HEK293 (cell line): ENCODE measurements around the gene PID1.

Experiments used
- SALL2 ChIP-seq: fragments of 450-650 bp; formaldehyde crosslinking; IDR thresholded peaks from 2 replicates; pipeline ENCODE4 v1.5.0; 2017; ENCODE audit warnings: missing biosample characterization, mild to moderate bottlenecking, missing genetic modification characterization, borderline replicate concordance
- SP2 ChIP-seq: fragments of 450-650 bp; formaldehyde crosslinking; IDR thresholded peaks from 2 replicates; pipeline ENCODE4 v1.5.1; 2016; ENCODE audit warnings: missing biosample characterization, missing genetic modification characterization
- TCF7L2 ChIP-seq: IDR thresholded peaks from 2 replicates; pipeline ENCODE4 v1.6.1; 2011; ENCODE audit warnings: low read depth, mild to moderate bottlenecking, inconsistent platforms, low read length, moderate library complexity, borderline replicate concordance
- ZBTB17 ChIP-seq: fragments of 450-650 bp; formaldehyde crosslinking; IDR thresholded peaks from 2 replicates; pipeline ENCODE4 v1.5.1; 2016; ENCODE audit warnings: missing biosample characterization, missing genetic modification characterization
- ZNF133 ChIP-seq: fragments of 450-650 bp; formaldehyde crosslinking; IDR thresholded peaks from 2 replicates; pipeline ENCODE4 v1.5.1; 2016; ENCODE audit warnings: missing biosample characterization, missing genetic modification characterization
- ZNF23 ChIP-seq: fragments of 450-650 bp; formaldehyde crosslinking; IDR thresholded peaks from 2 replicates; pipeline ENCODE4 v1.5.1; 2016; ENCODE audit warnings: missing biosample characterization, missing genetic modification characterization, borderline replicate concordance
- ZNF311 ChIP-seq: fragments of 450-650 bp; formaldehyde crosslinking; IDR thresholded peaks from 2 replicates; pipeline ENCODE4 v1.5.1; 2017; ENCODE audit warnings: missing biosample characterization, missing genetic modification characterization, borderline replicate concordance
- TF ChIP-seq, protein P1 (sequence below): fragments of 450-650 bp; formaldehyde crosslinking; IDR thresholded peaks from 2 replicates; pipeline ENCODE4 v1.5.1; 2016; ENCODE audit warnings: missing biosample characterization, missing genetic modification characterization
- TF ChIP-seq, protein P2 (sequence below): fragments of 450-650 bp; formaldehyde crosslinking; IDR thresholded peaks from 2 replicates; pipeline ENCODE4 v1.5.1; 2016; ENCODE audit warnings: missing biosample characterization, missing genetic modification characterization
- TF ChIP-seq, protein P3 (sequence below): fragments of 450-650 bp; formaldehyde crosslinking; IDR thresholded peaks from 2 replicates; pipeline ENCODE4 v1.5.1; 2016; ENCODE audit warnings: missing biosample characterization, missing genetic modification characterization

DNA sequence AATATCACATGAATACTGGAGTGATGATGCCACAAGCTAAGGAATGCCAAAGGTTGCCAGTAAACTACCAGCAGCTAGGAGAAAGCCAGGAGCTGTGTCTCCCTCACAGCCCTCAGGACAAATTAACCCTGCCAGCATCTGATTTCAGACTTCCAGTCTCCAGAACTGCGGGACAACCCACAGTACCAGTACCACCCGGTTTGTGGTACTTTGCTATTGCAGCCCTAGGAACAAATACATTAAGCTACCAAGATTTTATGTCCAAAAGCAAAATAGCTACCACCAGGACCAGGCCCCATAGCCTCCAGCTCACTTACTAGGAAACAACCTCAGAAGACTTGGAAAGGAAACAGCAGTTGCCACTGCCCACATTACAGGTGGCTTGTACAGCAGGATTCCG is 10.0 kb downstream of the PID1 start:
- no peak for TF ChIP-seq ZNF133 (tag by site-specific recombination)
- no peak for TF ChIP-seq ZNF311 (tag by site-specific recombination)
- TF ChIP-seq, protein P1, sequence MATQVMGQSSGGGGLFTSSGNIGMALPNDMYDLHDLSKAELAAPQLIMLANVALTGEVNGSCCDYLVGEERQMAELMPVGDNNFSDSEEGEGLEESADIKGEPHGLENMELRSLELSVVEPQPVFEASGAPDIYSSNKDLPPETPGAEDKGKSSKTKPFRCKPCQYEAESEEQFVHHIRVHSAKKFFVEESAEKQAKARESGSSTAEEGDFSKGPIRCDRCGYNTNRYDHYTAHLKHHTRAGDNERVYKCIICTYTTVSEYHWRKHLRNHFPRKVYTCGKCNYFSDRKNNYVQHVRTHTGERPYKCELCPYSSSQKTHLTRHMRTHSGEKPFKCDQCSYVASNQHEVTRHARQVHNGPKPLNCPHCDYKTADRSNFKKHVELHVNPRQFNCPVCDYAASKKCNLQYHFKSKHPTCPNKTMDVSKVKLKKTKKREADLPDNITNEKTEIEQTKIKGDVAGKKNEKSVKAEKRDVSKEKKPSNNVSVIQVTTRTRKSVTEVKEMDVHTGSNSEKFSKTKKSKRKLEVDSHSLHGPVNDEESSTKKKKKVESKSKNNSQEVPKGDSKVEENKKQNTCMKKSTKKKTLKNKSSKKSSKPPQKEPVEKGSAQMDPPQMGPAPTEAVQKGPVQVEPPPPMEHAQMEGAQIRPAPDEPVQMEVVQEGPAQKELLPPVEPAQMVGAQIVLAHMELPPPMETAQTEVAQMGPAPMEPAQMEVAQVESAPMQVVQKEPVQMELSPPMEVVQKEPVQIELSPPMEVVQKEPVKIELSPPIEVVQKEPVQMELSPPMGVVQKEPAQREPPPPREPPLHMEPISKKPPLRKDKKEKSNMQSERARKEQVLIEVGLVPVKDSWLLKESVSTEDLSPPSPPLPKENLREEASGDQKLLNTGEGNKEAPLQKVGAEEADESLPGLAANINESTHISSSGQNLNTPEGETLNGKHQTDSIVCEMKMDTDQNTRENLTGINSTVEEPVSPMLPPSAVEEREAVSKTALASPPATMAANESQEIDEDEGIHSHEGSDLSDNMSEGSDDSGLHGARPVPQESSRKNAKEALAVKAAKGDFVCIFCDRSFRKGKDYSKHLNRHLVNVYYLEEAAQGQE (tag by site-specific recombination) = no peak
- TF ChIP-seq, protein P2, sequence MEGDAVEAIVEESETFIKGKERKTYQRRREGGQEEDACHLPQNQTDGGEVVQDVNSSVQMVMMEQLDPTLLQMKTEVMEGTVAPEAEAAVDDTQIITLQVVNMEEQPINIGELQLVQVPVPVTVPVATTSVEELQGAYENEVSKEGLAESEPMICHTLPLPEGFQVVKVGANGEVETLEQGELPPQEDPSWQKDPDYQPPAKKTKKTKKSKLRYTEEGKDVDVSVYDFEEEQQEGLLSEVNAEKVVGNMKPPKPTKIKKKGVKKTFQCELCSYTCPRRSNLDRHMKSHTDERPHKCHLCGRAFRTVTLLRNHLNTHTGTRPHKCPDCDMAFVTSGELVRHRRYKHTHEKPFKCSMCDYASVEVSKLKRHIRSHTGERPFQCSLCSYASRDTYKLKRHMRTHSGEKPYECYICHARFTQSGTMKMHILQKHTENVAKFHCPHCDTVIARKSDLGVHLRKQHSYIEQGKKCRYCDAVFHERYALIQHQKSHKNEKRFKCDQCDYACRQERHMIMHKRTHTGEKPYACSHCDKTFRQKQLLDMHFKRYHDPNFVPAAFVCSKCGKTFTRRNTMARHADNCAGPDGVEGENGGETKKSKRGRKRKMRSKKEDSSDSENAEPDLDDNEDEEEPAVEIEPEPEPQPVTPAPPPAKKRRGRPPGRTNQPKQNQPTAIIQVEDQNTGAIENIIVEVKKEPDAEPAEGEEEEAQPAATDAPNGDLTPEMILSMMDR = no peak
- no peak for TF ChIP-seq TCF7L2
- no peak for TF ChIP-seq SALL2 (tag by site-specific recombination)
- TF ChIP-seq, protein P3, sequence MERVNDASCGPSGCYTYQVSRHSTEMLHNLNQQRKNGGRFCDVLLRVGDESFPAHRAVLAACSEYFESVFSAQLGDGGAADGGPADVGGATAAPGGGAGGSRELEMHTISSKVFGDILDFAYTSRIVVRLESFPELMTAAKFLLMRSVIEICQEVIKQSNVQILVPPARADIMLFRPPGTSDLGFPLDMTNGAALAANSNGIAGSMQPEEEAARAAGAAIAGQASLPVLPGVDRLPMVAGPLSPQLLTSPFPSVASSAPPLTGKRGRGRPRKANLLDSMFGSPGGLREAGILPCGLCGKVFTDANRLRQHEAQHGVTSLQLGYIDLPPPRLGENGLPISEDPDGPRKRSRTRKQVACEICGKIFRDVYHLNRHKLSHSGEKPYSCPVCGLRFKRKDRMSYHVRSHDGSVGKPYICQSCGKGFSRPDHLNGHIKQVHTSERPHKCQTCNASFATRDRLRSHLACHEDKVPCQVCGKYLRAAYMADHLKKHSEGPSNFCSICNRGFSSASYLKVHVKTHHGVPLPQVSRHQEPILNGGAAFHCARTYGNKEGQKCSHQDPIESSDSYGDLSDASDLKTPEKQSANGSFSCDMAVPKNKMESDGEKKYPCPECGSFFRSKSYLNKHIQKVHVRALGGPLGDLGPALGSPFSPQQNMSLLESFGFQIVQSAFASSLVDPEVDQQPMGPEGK (tag by site-specific recombination) = no peak
- TF ChIP-seq SP2 (tag by site-specific recombination) = no peak
- no peak for TF ChIP-seq ZBTB17 (tag by site-specific recombination)
- TF ChIP-seq ZNF23 (tag by site-specific recombination) = no peak
